SU-DHL-6 (cell line): ENCODE results near the gene OAS1.

Experiments used
- EZH2phosphoT487 ChIP-seq: fragments of 200-600 bp; sonication (generic), shearing (Covaris generic); conservative IDR thresholded peaks from 2 replicates; pipeline ENCODE4 v1.6.1; 2018; ENCODE audit warnings: mild to moderate bottlenecking, antibody characterized with exemption, low read length, moderate library complexity, mixed read lengths
- TF ChIP-seq, protein P1 (sequence below): fragments of 200-600 bp; sonication (generic); IDR thresholded peaks from one replicate; pipeline ENCODE4 v1.5.1; 2017; ENCODE audit warnings: antibody characterized with exemption, mild to moderate bottlenecking, low read length, moderate library complexity; ENCODE audit not compliant: insufficient read depth, poor library complexity, severe bottlenecking

DNA sequence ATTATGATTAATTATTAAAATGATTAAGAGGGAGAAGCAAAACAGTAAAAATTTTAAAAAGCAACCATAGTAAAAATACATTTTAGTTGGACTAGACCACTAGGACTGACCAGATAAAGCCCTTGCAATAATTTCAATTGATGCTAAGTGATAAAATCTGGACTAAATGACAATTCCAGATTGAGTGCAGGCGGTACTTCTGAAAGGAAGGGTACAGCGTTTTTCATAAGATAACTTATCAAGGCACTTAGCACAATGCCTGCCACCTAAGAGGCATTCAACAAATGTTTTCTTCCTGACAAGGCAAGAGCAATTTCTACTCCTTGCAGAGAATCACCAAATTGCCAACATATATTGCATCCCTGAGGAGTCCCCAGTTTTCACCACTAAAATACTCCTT lies 37.7 kb upstream of the OAS1 start:
- TF ChIP-seq, protein P1, sequence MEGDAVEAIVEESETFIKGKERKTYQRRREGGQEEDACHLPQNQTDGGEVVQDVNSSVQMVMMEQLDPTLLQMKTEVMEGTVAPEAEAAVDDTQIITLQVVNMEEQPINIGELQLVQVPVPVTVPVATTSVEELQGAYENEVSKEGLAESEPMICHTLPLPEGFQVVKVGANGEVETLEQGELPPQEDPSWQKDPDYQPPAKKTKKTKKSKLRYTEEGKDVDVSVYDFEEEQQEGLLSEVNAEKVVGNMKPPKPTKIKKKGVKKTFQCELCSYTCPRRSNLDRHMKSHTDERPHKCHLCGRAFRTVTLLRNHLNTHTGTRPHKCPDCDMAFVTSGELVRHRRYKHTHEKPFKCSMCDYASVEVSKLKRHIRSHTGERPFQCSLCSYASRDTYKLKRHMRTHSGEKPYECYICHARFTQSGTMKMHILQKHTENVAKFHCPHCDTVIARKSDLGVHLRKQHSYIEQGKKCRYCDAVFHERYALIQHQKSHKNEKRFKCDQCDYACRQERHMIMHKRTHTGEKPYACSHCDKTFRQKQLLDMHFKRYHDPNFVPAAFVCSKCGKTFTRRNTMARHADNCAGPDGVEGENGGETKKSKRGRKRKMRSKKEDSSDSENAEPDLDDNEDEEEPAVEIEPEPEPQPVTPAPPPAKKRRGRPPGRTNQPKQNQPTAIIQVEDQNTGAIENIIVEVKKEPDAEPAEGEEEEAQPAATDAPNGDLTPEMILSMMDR: no peak
- TF ChIP-seq EZH2phosphoT487: no peak
